HG03139 (cell line): ENCODE data around the gene ETV6.

Experiments
- ATAC-seq: cut with Tn5 transposase; IDR thresholded peaks from one replicate; pipeline ENCODE4 v1.9.1; 2021; ENCODE audit not compliant: unreplicated experiment

The ETV6 gene

GRCh38 chr12:11847539-11847938 is 198.1 kb downstream of the ETV6 start:
- ATAC-seq = no peak

- no peak for ATAC-seq
Measured at GRCh38 chr12:11849757-11850504, 200.5 kb downstream of the ETV6 start.

GRCh38 chr12:11853126-11853525 is 203.7 kb downstream of the ETV6 start:
- no peak for ATAC-seq

- ATAC-seq = no peak
Measured at GRCh38 chr12:11854011-11854499, 204.6 kb downstream of the ETV6 start.

- peak; percentile 63 for ATAC-seq
Measured at GRCh38 chr12:11855983-11856374, 206.5 kb downstream of the ETV6 start.

- no peak for ATAC-seq
Measured at GRCh38 chr12:11856971-11857370, 207.5 kb downstream of the ETV6 start.

GRCh38 chr12:11859705-11860425 is 210.4 kb downstream of the ETV6 start:
- no peak for ATAC-seq

GRCh38 chr12:11861155-11861863 is 211.8 kb downstream of the ETV6 start:
- ATAC-seq = no peak

GRCh38 chr12:11861864-11862600 is 212.6 kb downstream of the ETV6 start:
- no peak for ATAC-seq

- ATAC-seq = no peak
Measured at GRCh38 chr12:11862798-11863197, 213.3 kb downstream of the ETV6 start.

GRCh38 chr12:11863478-11863906 is 214.0 kb downstream of the ETV6 start:
- ATAC-seq = no peak

GRCh38 chr12:11863988-11864387 is 214.5 kb downstream of the ETV6 start:
- ATAC-seq = no peak

- ATAC-seq = no peak
Measured at GRCh38 chr12:11865824-11866223, 216.3 kb downstream of the ETV6 start.

GRCh38 chr12:11868027-11868426 is 218.6 kb downstream of the ETV6 start:
- ATAC-seq = no peak

- ATAC-seq = no peak
Measured at GRCh38 chr12:11869406-11869805, 219.9 kb downstream of the ETV6 start.

GRCh38 chr12:11870041-11870451 is 220.6 kb downstream of the ETV6 start:
- no peak for ATAC-seq

- no peak for ATAC-seq
Measured at GRCh38 chr12:11872055-11872454, 222.6 kb downstream of the ETV6 start.

GRCh38 chr12:11875414-11875935 is 226.0 kb downstream of the ETV6 start:
- no peak for ATAC-seq

- no peak for ATAC-seq
Measured at GRCh38 chr12:11876307-11876706, 226.8 kb downstream of the ETV6 start.

GRCh38 chr12:11877102-11877826 is 227.8 kb downstream of the ETV6 start:
- no peak for ATAC-seq
